Panc1 (cell line): Measurements from ENCODE around the gene ATG14. TPM values are rescaled to one million over a fixed set of nuclear protein-coding genes. Genes with fewer than 3 reads are reported as not detected.

Experiments
- ATAC-seq: fragments of 200-7000 bp; cut with Tn5 transposase; 2 replicates; pipeline ENCODE4 v1.9.1; 2020; ENCODE audit warnings: mild to moderate bottlenecking, moderate library complexity
- BruUV-seq: library from RNA; stranded (reverse); fragments of 400-500 nt; replicated peaks from 2 replicates; lab custom pipeline; 2021; lab: Mats Ljungman, UMichigan
- CTCF ChIA-PET: fragments of 300-600 bp; sonication (Branson Sonifier 250); formaldehyde crosslinking; loops from one replicate; lab custom pipeline; 2022; ENCODE audit warnings: antibody characterized with exemption; lab: Charles Lee
- POLR2A ChIA-PET: fragments of 300-600 bp; sonication (Branson Sonifier 250); formaldehyde crosslinking; loops from one replicate; lab custom pipeline; 2022; ENCODE audit warnings: antibody characterized with exemption; lab: Charles Lee
- DNase-seq: peaks from one replicate; pipeline ENCODE4 v3.0.0-alpha.2; 2010; ENCODE audit warnings: low read depth, low spot score
- H3K27ac ChIP-seq: 2 replicates; pipeline ENCODE4 v1.5.1; 2011; ENCODE audit warnings: mild to moderate bottlenecking, low read length, inconsistent platforms
- H3K27me3 ChIP-seq: fragments of 200-500 bp; sonication (Bioruptor generic); 2 replicates; pipeline ENCODE4 v1.6.0; 2014; ENCODE audit warnings: low read length, inconsistent platforms; ENCODE audit not compliant: control insufficient read depth, insufficient read depth
- H3K36me3 ChIP-seq: fragments of 200-500 bp; sonication (Bioruptor generic); 2 replicates; pipeline ENCODE4 v1.5.1; 2014; ENCODE audit warnings: inconsistent platforms, mild to moderate bottlenecking, low read length, moderate library complexity; ENCODE audit not compliant: control insufficient read depth, insufficient read depth
- H3K4me1 ChIP-seq: 2 replicates; pipeline ENCODE4 v1.5.1; 2011; ENCODE audit warnings: inconsistent platforms, mild to moderate bottlenecking, low read length, moderate library complexity; ENCODE audit not compliant: control insufficient read depth, insufficient read depth
- H3K4me3 ChIP-seq, 2 experiments: 2 replicates each; pipeline ENCODE4 v1.5.1; 2011 to 2012; ENCODE audit warnings: low read depth in 2 of 2, low read length in 2 of 2, mild to moderate bottlenecking in 2 of 2, inconsistent platforms in 1 of 2, moderate library complexity in 1 of 2
- H3K9me3 ChIP-seq: fragments of 200-500 bp; sonication (Bioruptor generic); 2 replicates; pipeline ENCODE4 v1.5.1; 2014; ENCODE audit warnings: low read depth, mild to moderate bottlenecking, inconsistent platforms, low read length, moderate library complexity; ENCODE audit not compliant: control insufficient read depth, insufficient read depth
- CTCF ChIP-seq: fragments of 450-650 bp; IDR thresholded peaks from 2 replicates; pipeline ENCODE4 v1.5.1; 2017; ENCODE audit warnings: mild to moderate bottlenecking
- POLR2AphosphoS5 ChIP-seq: IDR thresholded peaks from 2 replicates; pipeline ENCODE4 v1.6.1; 2012; ENCODE audit warnings: mild to moderate bottlenecking, low read depth, low read length, moderate library complexity
- REST ChIP-seq, 2 experiments: IDR thresholded peaks; 2 replicates each; pipeline ENCODE4 v1.6.1; 2011 to 2012; ENCODE audit warnings: low read depth in 2 of 2, control low read depth in 1 of 2, low read length in 1 of 2, mild to moderate bottlenecking in 1 of 2, moderate library complexity in 1 of 2; ENCODE audit not compliant: insufficient read depth in 1 of 2
- SIN3A ChIP-seq: IDR thresholded peaks from 2 replicates; pipeline ENCODE4 v1.6.1; 2012; ENCODE audit warnings: low read depth, mild to moderate bottlenecking, low read length, moderate library complexity, borderline replicate concordance; ENCODE audit not compliant: insufficient read depth
- TCF7L2 ChIP-seq: IDR thresholded peaks from 2 replicates; pipeline ENCODE4 v1.6.1; 2011; ENCODE audit warnings: mild to moderate bottlenecking, low read depth, low read length, inconsistent platforms
- in situ Hi-C: cut with HindIII; loops from 2 replicates; pipeline ENCODE4 v1.10.0; 2016; ENCODE audit warnings: low sequenced_read_pairs, low pct_unique_long_range_greater_than_20kb
- intact Hi-C: fragments of 100-400 bp; cut with micrococcal nuclease; formaldehyde crosslinking; loops from one replicate; pipeline ENCODE4 v1.10.0; 2022; ENCODE audit not compliant: unreplicated experiment
- total RNA-seq: library from RNA; stranded (reverse); gene quantifications from one replicate; pipeline ENCODE4 v1.2.1, GENCODE V29; 2021; ENCODE audit not compliant: unreplicated experiment

Gene ATG14
- total RNA-seq, 1 experiment from 2014 or later = 7.1 TPM

GRCh38 chr14:55356913-55357312 lies 54.7 kb downstream of the ATG14 start:
- H3K4me3 ChIP-seq = no peak overlapping the region
- H3K36me3 ChIP-seq = no peaks in the 10 kb centered on the region; the same call in 1 of the 2 replicates
- intact Hi-C loops = no loop called here
- CTCF ChIA-PET = no interaction called here
- DNase-seq (no peak), ATAC-seq (no peak)
- no peaks in the 10 kb centered on the region for H3K4me1 ChIP-seq
- BruUV-seq = no TSS peak
- in situ Hi-C loops = no loop called here
- H3K27ac ChIP-seq = no peak overlapping the region
- H3K9me3 ChIP-seq = no peaks in the 10 kb centered on the region
- no peaks in the 10 kb centered on the region for H3K27me3 ChIP-seq
- POLR2A ChIA-PET = interaction anchor here (0.7 kb wide), 1 partner anchor 237 kb away, joined by 5 read pairs; no protein-coding TSS in a partner anchor
- TF ChIP-seq SIN3A = no peak
- TF ChIP-seq CTCF = no peak

DNA sequence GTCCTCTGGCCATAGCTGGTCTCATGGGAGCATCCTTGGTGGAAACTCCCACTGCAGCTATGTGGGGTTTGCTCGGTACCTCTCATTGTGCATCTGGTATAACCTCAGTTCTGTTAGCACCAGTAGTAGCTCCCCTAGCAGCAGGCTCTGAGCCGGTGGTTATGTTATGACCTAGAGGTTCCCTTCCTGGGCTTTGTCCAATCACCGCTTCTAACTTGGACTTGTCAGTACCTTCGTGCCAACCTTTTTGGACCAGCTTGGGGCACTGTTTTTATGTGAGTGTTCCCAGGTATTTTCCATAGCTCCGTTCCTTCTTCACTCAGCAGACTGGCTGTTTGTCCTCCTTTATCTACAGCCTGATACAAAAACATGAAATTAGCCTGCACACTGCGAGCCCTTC lies 55.7 kb downstream of the ATG14 start:
- TF ChIP-seq REST (IDR thresholded peaks at IDR 0.05; ENCODE audit: insufficient read depth in 1 of 2, low read depth in 2 of 2, low read length in 1 of 2) (no peak), TCF7L2 (no peak), POLR2AphosphoS5 (no peak), SIN3A (no peak), CTCF (no peak)
- ATAC-seq (no peak), DNase-seq (no peak)
- POLR2A ChIA-PET = interaction anchor here (0.6 kb wide), 1 partner anchor 9 kb away, joined by 4 read pairs; no protein-coding TSS in a partner anchor
- H3K9me3 ChIP-seq = no peaks in the 10 kb centered on the region
- no peak overlapping the region for H3K4me3 ChIP-seq
- CTCF ChIA-PET = no interaction called here
- no peaks in the 10 kb centered on the region; the same call in none of the 2 replicates for H3K36me3 ChIP-seq
- no TSS peak for BruUV-seq
- no peak overlapping the region for H3K27ac ChIP-seq
- H3K27me3 ChIP-seq = no peaks in the 10 kb centered on the region
- in situ Hi-C loops (no loop called here), intact Hi-C loops (no loop called here)
- H3K4me1 ChIP-seq = no peaks in the 10 kb centered on the region
